GM18499 (cell line): ENCODE measurements around the gene AFF1.
"Not testable (repeated sequence)": the region's sequence is repeated elsewhere in the genome, so short reads cannot be mapped to it uniquely, and the experiment has no call there.

Source experiments
- ATAC-seq: cut with Tn5 transposase; IDR thresholded peaks from one replicate; pipeline ENCODE4 v1.9.1; 2021; ENCODE audit warnings: moderate number of reproducible peaks; ENCODE audit not compliant: insufficient read depth, unreplicated experiment

Gene AFF1

GRCh38 chr4:86976801-86977485 lies 42.1 kb downstream of the AFF1 start:
- no peak for ATAC-seq

- ATAC-seq = peak; percentile 84
Measured at GRCh38 chr4:86977621-86978184, 42.9 kb downstream of the AFF1 start.

- no peak for ATAC-seq
Measured at GRCh38 chr4:86978709-86979108, 43.9 kb downstream of the AFF1 start.

GRCh38 chr4:86980230-86980629 lies 45.4 kb downstream of the AFF1 start:
- no peak for ATAC-seq

- no peak for ATAC-seq
Measured at GRCh38 chr4:86981789-86982188, 47.0 kb downstream of the AFF1 start.

- ATAC-seq = not testable (repeated sequence)
Measured at GRCh38 chr4:86985852-86986251, 51.0 kb downstream of the AFF1 start.

GRCh38 chr4:86989658-86990057 lies 54.8 kb downstream of the AFF1 start:
- ATAC-seq = not testable (repeated sequence)

GRCh38 chr4:86990510-86990909 lies 55.7 kb downstream of the AFF1 start:
- ATAC-seq = no peak

- ATAC-seq = no peak
Measured at GRCh38 chr4:86991994-86992393, 57.2 kb downstream of the AFF1 start.

GRCh38 chr4:86993909-86994681 lies 59.3 kb downstream of the AFF1 start:
- ATAC-seq = no peak

GRCh38 chr4:86994686-86995085 lies 59.9 kb downstream of the AFF1 start:
- no peak for ATAC-seq

- not testable (repeated sequence) for ATAC-seq
Measured at GRCh38 chr4:86996510-86996909, 61.7 kb downstream of the AFF1 start.

GRCh38 chr4:86999136-86999643 lies 64.4 kb downstream of the AFF1 start:
- ATAC-seq = no peak

- no peak for ATAC-seq
Measured at GRCh38 chr4:87002682-87003043, 67.9 kb downstream of the AFF1 start.

- no peak for ATAC-seq
Measured at GRCh38 chr4:87003266-87003665, 68.5 kb downstream of the AFF1 start.

GRCh38 chr4:87005369-87005689 lies 70.5 kb downstream of the AFF1 start:
- ATAC-seq = no peak

GRCh38 chr4:87005690-87006425 lies 71.0 kb downstream of the AFF1 start:
- ATAC-seq = no peak

GRCh38 chr4:87006426-87006675 lies 71.5 kb downstream of the AFF1 start:
- no peak for ATAC-seq

- ATAC-seq = peak; percentile 54
Measured at GRCh38 chr4:87006676-87007527, 72.1 kb downstream of the AFF1 start.
